SK-N-SH (cell line): ENCODE measurements around the gene ACSM2B. TPM values are rescaled to one million over a fixed set of nuclear protein-coding genes. Genes with fewer than 3 reads are reported as not detected.

ENCODE experiments used
- CTCF ChIA-PET: fragments of 300-600, 350-600 bp; formaldehyde crosslinking; extraction: SDS; loops from one replicate; lab custom pipeline; 2021; lab: Yijun Ruan, JAX
- POLR2A ChIA-PET: fragments of 350-600 bp; sonication (Branson Sonifier 250); formaldehyde crosslinking; extraction: SDS; loops from one replicate; lab custom pipeline; 2020; ENCODE audit warnings: antibody characterized with exemption, inconsistent platforms; lab: Yijun Ruan, JAX
- DNase-seq: peaks from one replicate; pipeline ENCODE4 v3.0.0; 2012
- H2AFZ ChIP-seq: fragments of 200-600 bp; sonication (generic); 2 replicates; pipeline ENCODE4 v1.8.1; 2016; ENCODE audit warnings: antibody characterized with exemption, mild to moderate bottlenecking, low read depth
- H3F3A ChIP-seq: fragments of 200-600 bp; sonication (generic); replicated peaks from 2 replicates; pipeline ENCODE3; 2016; ENCODE audit warnings: antibody characterized with exemption, mild to moderate bottlenecking; ENCODE audit not compliant: insufficient read depth
- H3K27ac ChIP-seq, 2 experiments: fragments of 200-500 bp in 1 of 2; fragments of 200-600 bp in 1 of 2; sonication (Bioruptor generic) in 1 of 2; sonication (generic), shearing (Covaris generic) in 1 of 2; 2 replicates each; pipeline versions ENCODE4 v1.5.1 to v1.6.1; 2014 to 2016; ENCODE audit warnings: low read depth in 2 of 2, inconsistent platforms in 1 of 2, low read length in 1 of 2, mild to moderate bottlenecking in 1 of 2, mixed read lengths in 1 of 2
- H3K27me3 ChIP-seq: fragments of 200-600 bp; sonication (generic), shearing (Covaris generic); 2 replicates; pipeline ENCODE4 v1.6.1; 2016; ENCODE audit warnings: mixed run types; ENCODE audit not compliant: insufficient read depth
- H3K36me3 ChIP-seq, 2 experiments: fragments of 200-500 bp in 1 of 2; fragments of 200-600 bp in 1 of 2; sonication (Bioruptor generic) in 1 of 2; sonication (generic) in 1 of 2; replicated peaks in 1 of 2; 2 replicates each; pipeline versions ENCODE3 to v1.5.1; 2014 to 2016; ENCODE audit warnings: low read length in 1 of 2, mild to moderate bottlenecking in 1 of 2; ENCODE audit not compliant: insufficient read depth in 2 of 2, control insufficient read depth in 1 of 2
- H3K4me1 ChIP-seq, 2 experiments: fragments of 200-500 bp in 1 of 2; fragments of 200-600 bp in 1 of 2; sonication (Bioruptor generic) in 1 of 2; sonication (generic), shearing (Covaris generic) in 1 of 2; 2 replicates each; pipeline versions ENCODE4 v1.5.1 to v1.6.1; 2014 to 2016; ENCODE audit warnings: low read depth in 1 of 2, low read length in 1 of 2, mixed run types in 1 of 2; ENCODE audit not compliant: insufficient read depth in 2 of 2, control insufficient read depth in 1 of 2
- H3K4me2 ChIP-seq: fragments of 200-600 bp; sonication (generic), shearing (Covaris generic); 2 replicates; pipeline ENCODE4 v1.6.1; 2017; ENCODE audit warnings: mixed run types
- H3K4me3 ChIP-seq, 2 experiments: fragments of 200-500 bp in 1 of 2; fragments of 200-600 bp in 1 of 2; sonication (Bioruptor generic) in 1 of 2; sonication (generic), shearing (Covaris generic) in 1 of 2; 2 replicates each; pipeline versions ENCODE4 v1.5.1 to v1.8.1; 2014 to 2016; ENCODE audit warnings: low read depth in 2 of 2, inconsistent platforms in 1 of 2, low read length in 1 of 2, mild to moderate bottlenecking in 1 of 2, mixed read lengths in 1 of 2, moderate library complexity in 1 of 2
- H3K79me2 ChIP-seq: fragments of 200-600 bp; sonication (generic); 2 replicates; pipeline ENCODE4 v1.8.1; 2017; ENCODE audit warnings: mild to moderate bottlenecking; ENCODE audit not compliant: insufficient read depth
- H3K9ac ChIP-seq: fragments of 200-600 bp; sonication (generic); 2 replicates; pipeline ENCODE4 v1.6.1; 2017; ENCODE audit warnings: mixed run types
- H3K9me2 ChIP-seq: fragments of 200-600 bp; sonication (generic); 2 replicates; pipeline ENCODE4 v1.6.1; 2017; ENCODE audit warnings: mixed run types
- H3K9me3 ChIP-seq: fragments of 200-600 bp; sonication (generic); 2 replicates; pipeline ENCODE4 v1.6.1; 2017; ENCODE audit warnings: mixed run types, mild to moderate bottlenecking, moderate library complexity
- H4K20me1 ChIP-seq: fragments of 200-600 bp; sonication (generic); 2 replicates; pipeline ENCODE4 v1.6.1; 2017; ENCODE audit warnings: mild to moderate bottlenecking, mixed run types; ENCODE audit not compliant: insufficient read depth
- CTCF ChIP-seq: fragments of 200-600 bp; sonication (generic); IDR thresholded peaks from 2 replicates; pipeline ENCODE4 v1.6.1; 2017; ENCODE audit warnings: antibody characterized with exemption, mild to moderate bottlenecking, moderate library complexity
- ELF1 ChIP-seq: IDR thresholded peaks from 2 replicates; pipeline ENCODE4 v1.4.0; 2012
- EP300 ChIP-seq, 2 experiments: IDR thresholded peaks; 2 replicates each; pipeline versions ENCODE4 v1.4.0 to v1.6.1; 2012; ENCODE audit warnings: borderline replicate concordance in 1 of 2, low read depth in 1 of 2, low read length in 1 of 2
- EZH2phosphoT487 ChIP-seq: fragments of 200-600 bp; sonication (generic); IDR thresholded peaks from 2 replicates; pipeline ENCODE4 v1.6.1; 2017; ENCODE audit warnings: low read depth, mixed run types, mild to moderate bottlenecking, antibody characterized with exemption, moderate library complexity, borderline replicate concordance
- FOSL2 ChIP-seq: IDR thresholded peaks from 2 replicates; pipeline ENCODE4 v1.4.0; 2012; ENCODE audit warnings: low read depth, mild to moderate bottlenecking, moderate library complexity, borderline replicate concordance
- FOXJ3 ChIP-seq: sonication (generic); formaldehyde crosslinking; IDR thresholded peaks from 2 replicates; pipeline ENCODE4 v1.5.1; 2020; ENCODE audit warnings: mild to moderate bottlenecking, missing genetic modification reagents
- GABPA ChIP-seq: IDR thresholded peaks from 2 replicates; pipeline ENCODE4 v1.4.0; 2012; ENCODE audit warnings: low read depth, mild to moderate bottlenecking
- GATA2 ChIP-seq: sonication (generic); formaldehyde crosslinking; IDR thresholded peaks from 2 replicates; pipeline ENCODE4 v1.5.0; 2020; ENCODE audit warnings: mild to moderate bottlenecking, missing genetic modification reagents
- IRF3 ChIP-seq: fragments of 150-350 bp; IDR thresholded peaks from 2 replicates; pipeline ENCODE4 v1.6.1; 2016; ENCODE audit warnings: mild to moderate bottlenecking, low read depth, low read length
- JUND ChIP-seq: IDR thresholded peaks from 2 replicates; pipeline ENCODE4 v1.4.0; 2012
- MAX ChIP-seq: IDR thresholded peaks from 2 replicates; pipeline ENCODE4 v1.4.0; 2012; ENCODE audit warnings: low read depth
- MXI1 ChIP-seq: IDR thresholded peaks from 2 replicates; pipeline ENCODE4 v1.6.1; 2012; ENCODE audit warnings: mild to moderate bottlenecking, low read depth, low read length, improper control_type of control experiment
- NFIC ChIP-seq: IDR thresholded peaks from 2 replicates; pipeline ENCODE4 v1.4.0; 2012; ENCODE audit warnings: borderline replicate concordance
- NRF1 ChIP-seq: IDR thresholded peaks from 2 replicates; pipeline ENCODE4 v1.6.1; 2012; ENCODE audit warnings: low read depth, mild to moderate bottlenecking, low read length
- RAD21 ChIP-seq: IDR thresholded peaks from 2 replicates; pipeline ENCODE4 v1.6.1; 2012; ENCODE audit warnings: mild to moderate bottlenecking, low read length
- RCOR1 ChIP-seq: fragments of 150-350 bp; IDR thresholded peaks from 2 replicates; pipeline ENCODE4 v1.6.1; 2017; ENCODE audit warnings: antibody characterized with exemption, low read length
- RFX5 ChIP-seq: IDR thresholded peaks from 2 replicates; pipeline ENCODE4 v1.6.1; 2012; ENCODE audit warnings: mild to moderate bottlenecking, improper control_type of control experiment, low read length
- RXRA ChIP-seq: IDR thresholded peaks from 2 replicates; pipeline ENCODE4 v1.4.0; 2012; ENCODE audit warnings: low read depth, mild to moderate bottlenecking, borderline replicate concordance
- SIN3A ChIP-seq: IDR thresholded peaks from 2 replicates; pipeline ENCODE4 v1.6.1; 2012; ENCODE audit warnings: low read depth, mild to moderate bottlenecking, low read length, moderate library complexity, borderline replicate concordance
- TAF1 ChIP-seq: IDR thresholded peaks from 2 replicates; pipeline ENCODE4 v1.6.1; 2012; ENCODE audit warnings: low read depth, mild to moderate bottlenecking, low read length, moderate library complexity, borderline replicate concordance
- TEAD4 ChIP-seq: IDR thresholded peaks from 2 replicates; pipeline ENCODE4 v1.4.0; 2012; ENCODE audit warnings: mild to moderate bottlenecking, borderline replicate concordance; ENCODE audit not compliant: insufficient read depth
- USF2 ChIP-seq: fragments of 150-350 bp; IDR thresholded peaks from 2 replicates; pipeline ENCODE4 v1.6.1; 2017; ENCODE audit warnings: antibody characterized with exemption, low read length, low read depth, borderline replicate concordance
- ZBTB33 ChIP-seq: IDR thresholded peaks from 2 replicates; pipeline ENCODE4 v1.4.0; 2012; ENCODE audit warnings: low read depth, borderline replicate concordance
- WGBS: methylation state at CpG from one replicate; pipeline ENCODE4 v1.1.6; 2017; ENCODE audit warnings: low lambda C conversion rate; 5-methylcytosine and 5-hydroxymethylcytosine counted together
- polyA plus RNA-seq, 3 experiments: library from polyadenylated mRNA; depleted of rRNA; stranded (reverse); fragments of >200 nt; gene quantifications; 2 replicates each; pipeline ENCODE4 v1.2.3, GENCODE V29; 2012

ACSM2B gene
- polyA plus RNA-seq, 1 of the 3 experiments (the other 2 are of a cell fraction) = not detected

GRCh38 chr16:20568404-20568803 lies 7.8 kb downstream of the ACSM2B start:
- CTCF ChIA-PET = no interaction called here
- Histone ChIP-seq H3K9me3 (no peaks in the 10 kb centered on the region), H3K9me2 (no peaks in the 10 kb centered on the region), H3F3A (no peaks in the 10 kb centered on the region), H3K9ac (no peak overlapping the region), H2AFZ (no peak overlapping the region), H3K36me3 (no peaks in the 10 kb centered on the region), H3K4me3 (no peak overlapping the region), H3K27ac (no peak overlapping the region)
- no peak for DNase-seq
- WGBS = 19% methylated on average over 3 of the region's 3 CpGs
- TF ChIP-seq IRF3 (no peak), TEAD4 (no peak), RFX5 (no peak), MAX (no peak), EP300 (IDR thresholded peaks at IDR 0.05; ENCODE audit: borderline replicate concordance in 1 of 2, low read depth in 1 of 2, low read length in 1 of 2) (no peak), MXI1 (no peak), RXRA (no peak), FOXJ3 (no peak), GATA2 (CRISPR knock-in tag) (no peak), RCOR1 (no peak), NFIC (no peak), ELF1 (no peak), JUND (no peak), RAD21 (no peak)
- TF ChIP-seq, all 33 proteins: peak for 0
- POLR2A ChIA-PET = no interaction called here
- Histone ChIP-seq H3K27me3 (no peaks in the 10 kb centered on the region), H3K4me1 (no peaks in the 10 kb centered on the region), H4K20me1 (no peaks in the 10 kb centered on the region), H3K79me2 (no peaks in the 10 kb centered on the region), H3K4me2 (no peak overlapping the region)

- no peaks in the 10 kb centered on the region for H4K20me1 ChIP-seq
- H3K4me1 ChIP-seq = no peaks in the 10 kb centered on the region
- H2AFZ ChIP-seq = no peak overlapping the region
- no peaks in the 10 kb centered on the region for H3K9me2 ChIP-seq
- ChIA-PET CTCF (no interaction called here), POLR2A (no interaction called here)
- H3K9ac ChIP-seq = no peak overlapping the region
- H3K79me2 ChIP-seq = no peaks in the 10 kb centered on the region
- H3K9me3 ChIP-seq = no peaks in the 10 kb centered on the region
- H3K27ac ChIP-seq = no peak overlapping the region
- no peaks in the 10 kb centered on the region for H3K27me3 ChIP-seq
- H3K36me3 ChIP-seq = no peaks in the 10 kb centered on the region
- no peak overlapping the region for H3K4me2 ChIP-seq
- no peak for DNase-seq
- no peak overlapping the region for H3K4me3 ChIP-seq
- H3F3A ChIP-seq = no peaks in the 10 kb centered on the region
- no peak for TF ChIP-seq GABPA
- no peak for TF ChIP-seq SIN3A
- TF ChIP-seq FOXJ3 = no peak
- TF ChIP-seq IRF3 = no peak
- no peak for TF ChIP-seq JUND
- no peak for TF ChIP-seq RXRA
- TF ChIP-seq FOSL2 = no peak
- TF ChIP-seq NRF1 = no peak
- no peak for TF ChIP-seq CTCF
- no peak for TF ChIP-seq EZH2phosphoT487
- no peak for TF ChIP-seq TAF1
- TF ChIP-seq USF2 = no peak
- no peak for TF ChIP-seq ZBTB33
Observed at GRCh38 chr16:20566864-20567263, 9.3 kb downstream of the ACSM2B start.
